Activated CD4-positive, alpha-beta T cell treated with anti-CD3 and anti-CD28 coated beads for 24 hours (primary cell): ENCODE results near the gene TMEM11.

Source experiments
- DNase-seq, 2 donors: peaks; one replicate each; pipeline ENCODE4 v3.0.0-alpha.2; 2020; ENCODE audit warnings: low read depth in 2 of 2

Gene TMEM11

GRCh38 chr17:21163101-21163500 is 50.9 kb downstream of the TMEM11 start:
- DNase-seq = no peak

- no peak for DNase-seq
Measured at GRCh38 chr17:21162394-21162775, 51.6 kb downstream of the TMEM11 start.

DNA sequence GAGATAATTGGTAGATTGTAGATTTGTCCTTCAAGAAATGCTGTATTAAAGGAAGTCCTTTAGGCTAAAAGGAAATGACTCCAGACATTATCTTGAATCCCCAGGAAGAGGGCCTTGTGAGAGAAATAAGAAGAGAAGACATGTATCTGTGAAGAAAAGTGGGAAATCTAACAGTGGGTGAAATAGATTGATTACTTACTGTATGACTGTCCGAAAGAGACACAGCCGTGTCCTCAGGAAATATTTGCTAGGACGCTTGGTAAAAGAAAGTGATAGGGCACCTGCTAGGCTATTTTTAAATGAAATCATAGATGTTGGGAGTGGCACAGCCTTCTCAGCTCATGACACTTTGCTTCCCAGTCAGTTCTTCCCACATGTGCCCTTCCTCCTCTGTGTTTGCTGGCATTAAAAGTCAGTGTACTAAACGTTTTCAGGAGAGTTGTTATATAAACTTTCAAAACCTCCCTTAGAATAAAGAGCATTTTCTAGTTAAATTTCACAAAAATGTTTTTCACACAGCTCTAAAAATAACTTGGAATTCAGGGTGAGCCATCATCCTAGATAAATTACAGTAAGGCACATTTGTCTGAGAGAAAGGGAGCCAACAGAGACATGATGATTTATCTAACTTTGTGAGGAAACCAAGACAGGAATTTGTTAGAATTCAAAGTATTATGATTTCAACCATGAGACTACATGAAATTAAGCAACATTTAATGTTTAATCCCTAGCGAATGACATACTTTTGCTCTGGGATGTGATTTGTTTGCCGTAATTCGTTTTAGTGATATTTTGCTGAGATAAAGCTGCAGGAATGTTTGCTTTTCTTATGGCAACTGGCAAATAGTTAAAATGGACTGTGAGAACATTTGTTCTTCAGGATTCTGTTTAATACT is 52.2 kb downstream of the TMEM11 start:
- no peak for DNase-seq

DNA sequence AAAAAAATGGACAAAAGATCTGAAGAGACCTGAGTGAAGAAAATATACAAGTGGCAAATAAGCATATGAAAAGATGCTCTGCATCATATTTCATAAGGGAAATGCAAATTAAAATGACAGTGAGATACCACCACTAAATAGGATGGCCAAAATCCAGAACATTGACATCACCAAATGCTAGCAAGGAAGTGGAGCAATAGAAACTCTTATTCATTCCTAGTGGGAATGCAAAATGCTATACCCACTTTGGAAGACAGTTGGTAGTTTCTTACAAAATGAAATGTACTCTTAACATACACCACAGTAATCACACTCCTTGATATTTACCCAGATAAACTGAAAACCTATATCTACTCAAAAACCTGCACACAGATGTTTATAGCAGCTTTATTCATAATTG is 53.6 kb downstream of the TMEM11 start:
- no peak for DNase-seq

GRCh38 chr17:21157586-21158370 is 56.2 kb downstream of the TMEM11 start:
- no peak for DNase-seq

GRCh38 chr17:21152731-21153130 is 61.2 kb downstream of the TMEM11 start:
- no peak for DNase-seq

GRCh38 chr17:21149621-21150020 is 64.3 kb downstream of the TMEM11 start:
- DNase-seq = no peak
